ENCODE results near the gene ZNF175. TPM values are rescaled to one million over a fixed set of nuclear protein-coding genes. Genes with fewer than 3 reads are reported as not detected.
A peak's percentile ranks its signal among the peaks of the same experiment; 100 is the strongest.

ZNF175 gene
- total and polyA plus RNA-seq, 9 of the 15 experiments (the other 6 are each of a cell fraction or from before 2014, with no cell fraction given): 3.7 to 37.9 (median 14.0) TPM

DNA sequence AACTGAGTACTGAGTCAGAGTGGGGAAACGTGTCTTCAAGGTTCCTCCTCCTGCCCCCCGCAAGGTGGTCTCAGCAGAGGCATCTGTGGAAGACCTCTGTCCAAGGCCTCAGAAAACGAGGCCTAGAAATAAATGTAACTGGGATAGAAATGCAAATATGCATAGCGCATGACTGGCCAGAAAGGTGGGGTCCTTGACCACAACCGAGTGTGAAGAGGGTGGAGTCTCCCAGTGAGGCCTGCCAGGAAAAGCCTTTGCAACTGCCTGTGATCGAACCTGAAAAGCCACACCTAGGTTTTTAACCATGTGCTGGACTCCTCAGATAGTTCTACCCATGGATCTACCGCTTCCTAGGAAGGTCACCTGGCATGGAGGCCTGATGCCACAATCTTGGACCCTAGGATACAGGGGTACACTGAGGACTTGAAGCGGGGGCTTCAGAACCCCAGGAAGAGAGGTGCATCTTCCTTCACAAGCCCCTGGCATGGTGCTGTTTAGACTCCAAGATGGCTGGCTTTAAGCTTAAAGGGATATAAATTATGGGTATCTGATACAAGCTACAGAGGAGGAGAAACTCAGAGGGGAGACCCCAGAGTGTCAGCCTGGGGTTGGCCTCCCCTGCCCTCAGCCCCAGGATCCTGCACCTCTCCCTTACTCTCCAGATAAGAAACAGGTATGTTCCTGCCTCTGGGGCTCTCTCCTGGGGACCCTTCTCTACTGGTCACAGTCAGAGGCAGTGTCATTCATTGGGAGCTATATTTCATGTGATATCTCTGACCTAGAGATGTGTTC, 21.4 kb upstream of the ZNF175 start:
- Histone ChIP-seq H3K27ac (ENCODE audit: extremely low read depth, low read depth, low read length) (peak overlapping the region; percentile 100), H3K36me3 (ENCODE audit: control insufficient read depth, insufficient read depth, low read length) (peaks cover 12% of the 10 kb centered on the region; the same call in 2 of the 3 replicates), H3K4me3 (peak overlapping the region; percentile 51), H3K27me3 (ENCODE audit: control insufficient read depth in 2 of 2, insufficient read depth in 2 of 2, low read length in 2 of 2) (no peaks in the 10 kb centered on the region; a peak in 1 of 5 replicates), H3K4me1 (replicated peaks in 1 of 2; ENCODE audit: control insufficient read depth in 2 of 2, insufficient read depth in 2 of 2, low read length in 2 of 2) (peaks cover 46 to 48% of the 10 kb centered on the region in 2 experiments), H2AFZ (ENCODE audit: low read depth, low read length) (0 out of 2 replicates have a peak overlapping the region, but pooled peaks have one; percentile 2), H3K9ac (ENCODE audit: insufficient read depth in 1 of 2, low read depth in 2 of 2, low read length in 2 of 2) (peak overlapping the region; percentile 88 to 98; a peak in 3 of 4 replicates), H3K4me2 (ENCODE audit: insufficient read depth, low read length) (peak overlapping the region; percentile 98), H4K20me1 (replicated peaks; ENCODE audit: control insufficient read depth, insufficient read depth, low read length) (no peaks in the 10 kb centered on the region), H3K79me2 (ENCODE audit: control insufficient read depth, insufficient read depth, low read length) (peaks cover 82% of the 10 kb centered on the region), H3K9me1 (ENCODE audit: control insufficient read depth, insufficient read depth, low read length) (no peaks in the 10 kb centered on the region), H3K9me3 (replicated peaks; ENCODE audit: control insufficient read depth, insufficient read depth, low read depth, low read length) (no peaks in the 10 kb centered on the region)
- DNase-seq (ENCODE audit: extremely low read depth in 1 of 4, low spot score in 3 of 4) (peak; percentile 57 to 92 (median 68)), ATAC-seq (peak; percentile 56), FAIRE-seq (peak; percentile 86)
- ChIA-PET CTCF (ENCODE audit: low intra/inter-chr PET ratio) (no interaction called here), POLR2A (interaction anchor here (0.6 to 2.1 kb wide), 3 partner anchors 16 to 888 kb away, joined by 3 to 11 read pairs (median 5); no protein-coding TSS in a partner anchor)
- 1% methylated on average over 8 of the region's 8 CpGs for WGBS (ENCODE audit: insufficient coverage, low coverage, missing lambda C conversion rate)
- in situ Hi-C loops (cut with MboI): no loop called here
- BruUV-seq (replicated peaks): TSS peak; percentile 86
- intact Hi-C loops (cut with micrococcal nuclease): loop anchor here (5.0 kb wide), 1 partner anchor 58 kb away; no protein-coding TSS in a partner anchor
- TF ChIP-seq RBM22 (IDR thresholded peaks at IDR 0.05; ENCODE audit: low read depth, low read length, poor library complexity, severe bottlenecking) (no peak), ZNF354B (CRISPR knock-in tag; IDR thresholded peaks at IDR 0.05) (peak; percentile 52; the same call in 1 of the 2 replicates), XRCC3 (IDR thresholded peaks at IDR 0.05) (no peak), HDAC3 (IDR thresholded peaks at IDR 0.05; ENCODE audit: borderline replicate concordance, partially characterized antibody) (peak; percentile 31), SP1 (CRISPR knock-in tag; IDR thresholded peaks at IDR 0.05) (peak; percentile 62), FOXK2 (conservative IDR thresholded peaks at IDR 0.05 in 1 of 2, IDR thresholded peaks at IDR 0.05 in 1 of 2; ENCODE audit: low read depth in 2 of 2) (peak; percentile 44 to 61; a peak in 1 of 4 replicates), BRD9 (IDR thresholded peaks at IDR 0.05; ENCODE audit: low read depth, partially characterized antibody) (peak; percentile 70), ZNF316 (IDR thresholded peaks at IDR 0.05) (peak; percentile 4; the same call in 1 of the 2 replicates), SMARCA4 (IDR thresholded peaks at IDR 0.05) (peak; percentile 20; the same call in 1 of the 2 replicates), PTTG1 (tag; IDR thresholded peaks at IDR 0.05; ENCODE audit: low read depth) (0 out of 2 replicates have a peak, but pooled peaks have one; percentile 18), NR2C2 (CRISPR knock-in tag; IDR thresholded peaks at IDR 0.05) (no peak), NR2C2 (tag; IDR thresholded peaks at IDR 0.05) (peak; percentile 11; the same call in 1 of the 2 replicates), ZBTB7A (IDR thresholded peaks at IDR 0.05; ENCODE audit: borderline replicate concordance, control insufficient read depth, low read depth, low read length) (peak; percentile 75)
- TF ChIP-seq, protein P1, sequence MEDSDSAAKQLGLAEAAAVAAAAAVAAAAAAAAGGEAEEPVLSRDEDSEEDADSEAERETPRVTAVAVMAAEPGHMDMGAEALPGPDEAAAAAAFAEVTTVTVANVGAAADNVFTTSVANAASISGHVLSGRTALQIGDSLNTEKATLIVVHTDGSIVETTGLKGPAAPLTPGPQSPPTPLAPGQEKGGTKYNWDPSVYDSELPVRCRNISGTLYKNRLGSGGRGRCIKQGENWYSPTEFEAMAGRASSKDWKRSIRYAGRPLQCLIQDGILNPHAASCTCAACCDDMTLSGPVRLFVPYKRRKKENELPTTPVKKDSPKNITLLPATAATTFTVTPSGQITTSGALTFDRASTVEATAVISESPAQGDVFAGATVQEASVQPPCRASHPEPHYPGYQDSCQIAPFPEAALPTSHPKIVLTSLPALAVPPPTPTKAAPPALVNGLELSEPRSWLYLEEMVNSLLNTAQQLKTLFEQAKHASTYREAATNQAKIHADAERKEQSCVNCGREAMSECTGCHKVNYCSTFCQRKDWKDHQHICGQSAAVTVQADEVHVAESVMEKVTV (CRISPR knock-in tag; IDR thresholded peaks at IDR 0.05): no peak
- TF ChIP-seq, protein P2, sequence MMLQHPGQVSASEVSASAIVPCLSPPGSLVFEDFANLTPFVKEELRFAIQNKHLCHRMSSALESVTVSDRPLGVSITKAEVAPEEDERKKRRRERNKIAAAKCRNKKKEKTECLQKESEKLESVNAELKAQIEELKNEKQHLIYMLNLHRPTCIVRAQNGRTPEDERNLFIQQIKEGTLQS (IDR thresholded peaks at IDR 0.05): no peak
- TF ChIP-seq, protein P2 (CRISPR knock-in tag; conservative IDR thresholded peaks at IDR 0.05): no peak
- TF ChIP-seq, protein P3, sequence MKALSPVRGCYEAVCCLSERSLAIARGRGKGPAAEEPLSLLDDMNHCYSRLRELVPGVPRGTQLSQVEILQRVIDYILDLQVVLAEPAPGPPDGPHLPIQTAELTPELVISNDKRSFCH (CRISPR knock-in tag; IDR thresholded peaks at IDR 0.05): no peak
- TF ChIP-seq, protein P3 (tag; IDR thresholded peaks at IDR 0.05): 0 out of 2 replicates have a peak, but pooled peaks have one; percentile 34

Data from K562 (cell line).